LoVo (cell line): ENCODE results near the gene METRN.
"Not testable (repeated sequence)": the region's sequence is repeated elsewhere in the genome, so short reads cannot be mapped to it uniquely, and the experiment has no call there.

Experiments
- DNase-seq: peaks from one replicate; pipeline ENCODE4 v3.0.0-alpha.2; 2016; ENCODE audit warnings: low spot score

Gene METRN

GRCh38 chr16:691242-691641, 23.7 kb upstream of the METRN start:
- not testable (repeated sequence) for DNase-seq

GRCh38 chr16:692356-693108, 22.4 kb upstream of the METRN start:
- no peak for DNase-seq

DNA sequence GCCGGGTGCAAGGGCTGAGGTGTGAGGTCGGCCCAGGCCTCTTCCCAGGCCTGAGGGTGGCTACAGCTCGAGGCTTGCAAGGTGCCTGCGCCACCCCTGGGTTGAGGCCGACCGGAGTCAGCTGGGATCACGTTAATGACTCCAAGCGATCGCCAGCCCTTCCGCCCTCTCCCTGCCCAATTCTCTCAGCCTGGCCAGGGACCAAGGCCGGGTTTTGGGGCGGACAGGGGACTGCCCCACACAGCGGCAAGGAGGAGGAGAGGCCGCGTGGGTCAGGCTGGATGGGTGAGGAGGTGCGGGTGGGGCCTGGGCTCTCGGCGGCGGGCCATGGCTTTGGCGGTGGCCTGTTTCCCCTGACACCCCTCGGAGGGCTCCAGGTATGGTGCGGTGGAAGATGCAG, 21.6 kb upstream of the METRN start:
- DNase-seq, result no peak

GRCh38 chr16:693766-694165, 21.2 kb upstream of the METRN start:
- DNase-seq, result no peak

- DNase-seq, result no peak
These were observed 20.6 kb upstream of the METRN start for GRCh38 chr16:694187-694862.

- no peak for DNase-seq
These were observed 20.0 kb upstream of the METRN start for GRCh38 chr16:694863-695354.

DNA sequence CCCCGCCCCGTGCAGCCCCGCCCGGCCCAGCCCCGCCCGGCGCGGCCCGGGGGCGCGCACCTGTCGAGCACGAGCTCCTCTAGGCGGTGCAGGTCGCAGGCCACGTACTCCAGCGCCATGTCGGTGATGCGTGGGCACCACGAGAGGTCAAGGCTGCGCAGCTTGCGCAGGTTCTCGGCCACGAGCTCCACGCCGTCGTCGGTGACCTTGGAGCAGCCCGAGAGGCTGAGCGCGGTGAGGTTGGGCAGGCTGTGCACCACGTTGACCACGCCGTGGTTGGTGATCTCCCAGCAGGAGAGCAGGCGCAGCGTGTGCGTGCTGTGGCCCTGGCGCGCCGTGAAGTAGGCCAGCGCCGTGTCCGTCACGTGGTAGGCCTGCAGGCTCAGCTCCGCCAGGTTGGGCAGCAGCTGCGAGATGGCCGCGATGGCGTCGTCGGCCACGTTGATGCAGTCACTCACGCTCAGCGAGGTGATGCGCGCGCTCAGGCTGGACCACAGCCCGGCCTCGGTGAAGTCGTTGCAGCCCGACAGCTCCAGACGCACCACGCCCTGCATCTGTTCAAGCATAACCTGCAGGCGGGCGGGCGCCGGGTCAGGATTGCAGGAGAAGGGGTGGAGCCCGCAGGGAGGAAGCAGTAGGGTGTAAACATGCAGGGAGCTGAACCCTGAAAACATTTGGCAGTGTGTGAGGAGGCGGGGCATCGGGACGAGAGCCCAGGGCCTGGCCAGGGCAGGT, 19.4 kb upstream of the METRN start:
- peak; percentile 84 for DNase-seq

GRCh38 chr16:698911-699671, 15.8 kb upstream of the METRN start:
- no peak for DNase-seq

DNA sequence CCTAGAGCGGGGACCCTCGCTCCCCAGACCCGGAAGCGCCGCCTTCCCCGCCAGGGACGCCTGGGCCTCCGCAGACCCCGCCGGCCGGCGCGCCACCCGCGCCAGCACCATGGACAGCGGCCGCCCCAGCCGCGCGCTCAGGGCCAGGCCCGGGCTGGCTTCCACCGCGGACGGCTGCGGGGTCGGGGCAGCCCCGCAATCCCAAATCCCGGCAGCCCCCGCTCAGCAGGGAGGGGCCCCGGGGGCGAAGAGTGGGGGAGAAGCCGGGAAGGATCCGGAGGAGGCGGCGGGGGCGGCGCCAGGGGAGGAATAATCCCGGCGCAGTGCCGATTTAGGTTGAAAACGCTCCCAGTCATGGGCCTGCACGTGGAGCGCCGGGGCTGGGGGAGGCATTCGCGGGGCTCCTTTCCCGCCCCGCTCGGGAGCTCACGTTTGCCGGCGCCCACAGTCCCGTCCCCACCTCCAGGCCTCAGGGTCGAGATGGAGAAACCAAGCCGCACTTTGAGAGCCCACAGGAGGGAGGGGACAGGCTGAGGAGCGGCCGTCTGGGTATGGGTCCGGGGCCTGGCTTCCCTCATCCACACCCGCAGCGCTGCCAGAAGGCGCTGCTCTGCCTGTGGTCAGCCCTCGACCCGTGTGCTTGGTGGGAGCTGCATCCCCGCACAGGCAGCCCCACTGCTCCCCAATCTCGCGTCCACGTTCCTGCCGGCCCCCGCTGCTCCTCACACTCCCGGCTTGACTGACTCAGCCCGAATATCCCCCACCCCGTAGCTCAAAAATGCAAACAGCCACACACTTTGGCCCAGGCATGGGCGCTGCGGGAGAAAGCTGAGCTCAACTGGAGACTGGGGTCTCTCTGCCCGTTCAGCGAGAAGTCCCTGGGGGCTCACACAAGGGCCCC, 14.0 kb upstream of the METRN start:
- no peak for DNase-seq

GRCh38 chr16:702341-702740, 12.6 kb upstream of the METRN start:
- no peak for DNase-seq

- DNase-seq, result no peak
These were observed 11.5 kb upstream of the METRN start for GRCh38 chr16:703406-703805.

- DNase-seq, result no peak
These were observed 10.9 kb upstream of the METRN start for GRCh38 chr16:704047-704446.

GRCh38 chr16:704552-705380, 10.2 kb upstream of the METRN start:
- DNase-seq, result no peak

DNA sequence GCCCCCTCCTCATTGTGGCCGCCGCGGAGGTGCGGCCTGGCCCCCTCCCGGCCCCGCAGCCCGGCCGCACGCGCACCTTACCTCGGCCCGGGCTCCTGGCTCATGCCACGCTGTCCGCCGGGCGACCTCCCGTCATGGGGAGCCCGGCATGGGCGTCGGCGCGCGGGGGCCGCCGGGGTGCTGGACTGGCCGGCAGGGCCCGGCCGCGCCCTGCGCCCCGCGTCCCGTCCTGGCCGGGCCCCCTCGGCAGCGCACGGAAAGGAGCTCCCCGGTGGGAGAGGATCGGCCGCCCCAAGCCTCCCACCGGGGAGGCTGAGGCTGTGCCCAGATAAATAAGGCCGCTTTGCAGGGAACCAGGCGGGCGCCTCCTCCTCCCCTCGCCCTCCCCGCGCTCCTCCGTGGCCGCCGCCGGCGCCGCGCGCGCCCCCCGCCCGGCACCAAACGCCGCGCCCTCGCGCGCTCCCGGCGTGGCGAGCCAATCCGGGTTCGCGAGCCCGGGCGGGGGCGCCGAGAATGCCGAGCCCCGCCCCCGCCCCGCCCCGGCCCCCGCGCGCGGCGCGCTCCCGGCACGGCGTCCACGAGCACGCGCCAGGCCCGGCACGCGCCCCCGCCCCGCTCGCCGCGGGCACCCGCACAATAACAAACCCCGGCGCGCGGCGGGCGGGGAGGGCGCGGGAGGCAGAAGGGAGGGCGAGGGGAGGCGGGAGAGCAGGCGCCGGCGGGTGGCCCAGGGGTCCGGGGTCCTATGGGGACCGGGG, 9.3 kb upstream of the METRN start, which contains the start of gene FBXL16:
Gene FBXL16, minus strand, starts transcription at position 371 of the 758 bp plus-strand sequence. CDS start 8,396 bp downstream, outside the sequence.
- no peak for DNase-seq

DNA sequence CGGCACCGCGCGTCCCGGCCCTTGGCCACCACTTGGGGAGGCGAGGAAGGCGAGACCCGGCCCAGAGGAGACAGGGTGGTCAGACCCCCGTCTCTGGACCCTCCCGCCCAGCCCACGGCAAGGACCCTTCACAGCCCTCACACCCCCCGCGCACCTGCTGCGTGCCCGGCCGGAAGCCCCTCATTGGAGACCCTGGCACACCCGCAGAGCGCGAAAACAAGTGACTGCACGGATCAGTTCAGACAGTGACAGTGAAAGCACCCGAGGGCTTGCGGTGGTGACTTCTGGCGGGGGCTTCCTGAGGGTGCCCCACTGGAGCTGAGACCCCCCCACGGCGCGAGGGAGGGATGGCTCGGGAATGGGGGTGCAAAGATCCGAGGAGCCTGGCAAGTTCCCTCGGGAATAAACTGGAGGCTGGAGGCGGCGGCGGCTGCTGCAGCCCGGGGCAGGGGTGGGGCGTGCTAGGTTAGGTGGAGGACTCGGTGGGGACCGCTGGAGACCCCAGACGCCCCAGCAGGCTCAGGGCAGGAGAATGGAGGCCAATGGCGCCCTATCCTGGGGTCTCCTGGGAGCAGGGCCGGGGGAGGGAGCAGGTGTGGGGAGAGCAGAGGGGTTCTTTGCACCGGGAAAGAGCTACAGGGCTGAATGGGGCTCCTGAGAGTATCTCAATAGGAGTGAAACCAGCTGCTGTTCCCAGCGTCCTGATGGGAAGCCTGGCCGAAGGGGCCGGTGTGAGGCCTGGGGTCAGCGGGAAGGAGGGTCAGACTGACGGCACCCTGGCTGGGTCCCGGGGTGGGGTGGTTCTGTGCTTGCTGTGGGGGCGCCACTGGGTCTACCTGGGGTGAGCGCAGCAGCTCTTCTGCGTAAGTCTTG, 8.5 kb upstream of the METRN start:
- no peak for DNase-seq

DNA sequence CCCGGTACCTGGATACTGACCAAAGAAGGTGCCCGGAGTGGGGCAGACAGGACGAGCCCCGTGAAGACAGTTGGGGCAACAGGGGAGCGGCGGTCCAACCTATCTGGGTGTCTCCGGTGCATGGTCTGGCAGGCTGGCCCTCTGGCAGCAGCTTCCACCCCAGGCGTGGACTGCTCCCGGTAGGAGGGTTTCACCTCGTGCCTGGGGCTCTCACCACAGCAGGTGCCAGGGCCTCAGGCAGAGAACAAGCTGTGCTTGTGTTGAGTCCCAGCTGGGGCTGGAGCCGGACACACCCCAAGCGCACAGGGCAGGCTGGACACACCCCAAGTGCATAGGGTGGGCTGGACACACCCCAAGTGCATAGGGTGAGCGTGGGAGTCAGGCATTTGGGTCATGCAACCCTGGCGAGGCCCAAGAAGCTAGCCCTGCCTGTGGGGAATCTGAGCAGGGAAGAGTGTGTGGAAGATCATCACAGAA, 7.8 kb upstream of the METRN start:
- DNase-seq, result no peak

GRCh38 chr16:708019-708418, 6.9 kb upstream of the METRN start:
- DNase-seq, result no peak

DNA sequence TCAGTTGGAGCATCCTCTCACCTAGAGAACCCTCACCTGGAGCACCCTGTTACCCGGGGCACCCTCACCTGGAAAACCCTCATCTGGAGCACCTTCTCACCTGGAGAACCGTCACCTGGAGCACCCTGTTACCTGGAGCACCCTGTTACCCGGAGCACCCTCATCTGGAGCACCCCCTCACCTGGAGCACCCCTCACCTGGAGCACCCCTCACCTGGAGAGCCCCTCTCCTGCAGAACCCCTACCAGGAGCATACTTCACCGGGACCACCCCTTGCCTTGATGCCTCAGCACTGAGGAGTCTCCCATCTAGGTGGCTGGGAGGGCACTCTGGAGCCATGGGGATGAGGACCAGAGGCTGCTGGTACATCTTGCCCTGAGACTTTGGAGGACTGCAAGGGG, 6.0 kb upstream of the METRN start:
- no peak for DNase-seq
